HepG2 (cell line): ENCODE measurements around the gene SPTAN1. TPM values are rescaled to one million over a fixed set of nuclear protein-coding genes. Genes with fewer than 3 reads are reported as not detected.

Experiments used
- ATAC-seq: fragments of 200-7000 bp; cut with Tn5 transposase; 3 replicates; pipeline ENCODE4 v1.9.1; 2020; ENCODE audit warnings: mild to moderate bottlenecking, moderate library complexity
- BruUV-seq: library from RNA; stranded (reverse); fragments of 400-500 nt; replicated peaks from 2 replicates; lab custom pipeline; 2021; lab: Mats Ljungman, UMichigan
- CTCF ChIA-PET: fragments of 300-600 bp; formaldehyde crosslinking; extraction: SDS; loops from one replicate; lab custom pipeline; 2021; ENCODE audit warnings: low total read pairs, inconsistent platforms, low intra/inter-chr PET ratio; lab: Yijun Ruan, JAX
- POLR2A ChIA-PET: fragments of 350-600 bp; sonication (Branson Sonifier 250); formaldehyde crosslinking; loops from one replicate; lab custom pipeline; 2020; ENCODE audit warnings: antibody characterized with exemption, inconsistent platforms; lab: Yijun Ruan, JAX
- DNase-seq: peaks from one replicate; pipeline ENCODE4 v3.0.0-alpha.2; 2015; ENCODE audit warnings: low spot score
- FAIRE-seq: peaks from 3 replicates; lab custom pipeline; 2011; peaks lifted over from hg19 to GRCh38; lab: Jason Lieb, UNC
- H2AFZ ChIP-seq: one replicate; pipeline ENCODE4 v1.6.1; 2011; ENCODE audit warnings: low read length, inconsistent platforms
- H3K27ac ChIP-seq: fragments of 300-600 bp; 3 replicates; pipeline ENCODE4 v1.8.0; 2011; ENCODE audit warnings: mixed run types, mild to moderate bottlenecking, mixed read lengths, low read length, inconsistent platforms; ENCODE audit not compliant: insufficient read depth; ENCODE audit errors: extremely low read length
- H3K27me3 ChIP-seq, 2 experiments: fragments of 200-600 bp in 1 of 2; 2 replicates in 1 of 2; 3 replicates in 1 of 2; pipeline versions ENCODE4 v1.6.0 to v1.8.0; 2011; ENCODE audit warnings: low read length in 2 of 2, mild to moderate bottlenecking in 2 of 2, moderate library complexity in 2 of 2, inconsistent platforms in 1 of 2; ENCODE audit not compliant: insufficient read depth in 2 of 2, control insufficient read depth in 1 of 2
- H3K36me3 ChIP-seq, 2 experiments: fragments of 200-600 bp in 1 of 2; replicated peaks in 1 of 2; 2 replicates in 1 of 2; 3 replicates in 1 of 2; pipeline versions ENCODE4 v1.5.1 to v1.8.0; 2011; ENCODE audit warnings: low read length in 2 of 2, inconsistent platforms in 1 of 2; ENCODE audit not compliant: insufficient read depth in 2 of 2, control insufficient read depth in 1 of 2
- H3K4me1 ChIP-seq: 2 replicates; pipeline ENCODE4 v1.5.1; 2012; ENCODE audit warnings: low read length, inconsistent platforms; ENCODE audit not compliant: insufficient read depth
- H3K4me2 ChIP-seq: 2 replicates; pipeline ENCODE4 v1.6.0; 2011; ENCODE audit warnings: low read depth, low read length, inconsistent platforms
- H3K4me3 ChIP-seq, 3 experiments: fragments of 200-600 bp in 1 of 3; sonication (generic), shearing (Covaris generic) in 1 of 3; replicated peaks in 1 of 3; 2 replicates each; pipeline ENCODE4 v1.5.1; 2011 to 2016; ENCODE audit warnings: low read length in 3 of 3, inconsistent platforms in 2 of 3, low read depth in 2 of 3, mild to moderate bottlenecking in 2 of 3, control low read depth in 1 of 3, mixed read lengths in 1 of 3; ENCODE audit not compliant: insufficient read depth in 1 of 3
- H3K79me2 ChIP-seq: one replicate; pipeline ENCODE4 v1.6.1; 2011; ENCODE audit warnings: low read length, inconsistent platforms; ENCODE audit not compliant: insufficient read depth
- H3K9ac ChIP-seq: 2 replicates; pipeline ENCODE4 v1.6.0; 2011; ENCODE audit warnings: mild to moderate bottlenecking, low read depth, low read length, inconsistent platforms; ENCODE audit not compliant: insufficient read depth
- H3K9me3 ChIP-seq: 2 replicates; pipeline ENCODE4 v1.5.1; 2012; ENCODE audit warnings: mild to moderate bottlenecking, low read length
- H4K20me1 ChIP-seq: 2 replicates; pipeline ENCODE4 v1.6.0; 2011; ENCODE audit warnings: inconsistent platforms, mild to moderate bottlenecking, low read length, moderate library complexity; ENCODE audit not compliant: insufficient read depth
- BCLAF1 ChIP-seq: fragments of 450-650 bp; IDR thresholded peaks from 2 replicates; pipeline ENCODE4 v1.6.1; 2017; ENCODE audit warnings: mild to moderate bottlenecking
- BORCS8-MEF2B ChIP-seq: sonication (generic); formaldehyde crosslinking; IDR thresholded peaks from 2 replicates; pipeline ENCODE4 v1.8.0; 2022; ENCODE audit warnings: mild to moderate bottlenecking, missing genetic modification reagents
- DPF2 ChIP-seq: sonication (generic); formaldehyde crosslinking; IDR thresholded peaks from 2 replicates; pipeline ENCODE4 v1.4.0; 2020; ENCODE audit warnings: mild to moderate bottlenecking, low read depth, missing genetic modification reagents, borderline replicate concordance
- ELF4 ChIP-seq: sonication (generic); formaldehyde crosslinking; IDR thresholded peaks from 2 replicates; pipeline ENCODE4 v1.5.0; 2020; ENCODE audit warnings: missing genetic modification reagents, mild to moderate bottlenecking, moderate library complexity, borderline replicate concordance
- MYPOP ChIP-seq: sonication (generic); formaldehyde crosslinking; IDR thresholded peaks from 2 replicates; pipeline ENCODE4 v1.8.1; 2023; ENCODE audit warnings: mild to moderate bottlenecking, moderate library complexity, missing genetic modification reagents
- NFE2L2 ChIP-seq: fragments of 150-350 bp; IDR thresholded peaks from 2 replicates; pipeline ENCODE4 v1.6.1; 2014; ENCODE audit warnings: low read length
- PHB2 ChIP-seq: fragments of 450-650 bp; IDR thresholded peaks from 2 replicates; pipeline ENCODE4 v1.6.1; 2018; ENCODE audit not compliant: partially characterized antibody
- STAG1 ChIP-seq: sonication (generic); formaldehyde crosslinking; IDR thresholded peaks from 2 replicates; pipeline ENCODE4 v1.4.0; 2020; ENCODE audit warnings: missing genetic modification reagents
- THRA ChIP-seq: sonication (generic); formaldehyde crosslinking; IDR thresholded peaks from 2 replicates; pipeline ENCODE4 v1.4.0; 2020; ENCODE audit warnings: missing genetic modification reagents, borderline replicate concordance
- ZC3H4 ChIP-seq: sonication (generic); formaldehyde crosslinking; IDR thresholded peaks from 2 replicates; pipeline ENCODE4 v1.4.0; 2020; ENCODE audit warnings: missing genetic modification reagents, borderline replicate concordance
- ZFP41 ChIP-seq: sonication (generic); formaldehyde crosslinking; IDR thresholded peaks from 2 replicates; pipeline ENCODE4 v1.4.0; 2020; ENCODE audit warnings: mild to moderate bottlenecking, missing genetic modification reagents, borderline replicate concordance
- ZNF234 ChIP-seq: sonication (generic); formaldehyde crosslinking; conservative IDR thresholded peaks from 2 replicates; pipeline ENCODE4 v1.5.1; 2020; ENCODE audit warnings: mild to moderate bottlenecking, missing genetic modification reagents
- ZNF264 ChIP-seq: sonication (generic); formaldehyde crosslinking; IDR thresholded peaks from 2 replicates; pipeline ENCODE4 v1.4.0; 2020; ENCODE audit warnings: missing genetic modification reagents
- ZNF44 ChIP-seq: sonication (generic); formaldehyde crosslinking; IDR thresholded peaks from 2 replicates; pipeline ENCODE4 v1.5.1; 2020; ENCODE audit warnings: mild to moderate bottlenecking, missing genetic modification reagents
- ZNF629 ChIP-seq: sonication (generic); formaldehyde crosslinking; conservative IDR thresholded peaks from 2 replicates; pipeline ENCODE4 v1.5.0; 2020; ENCODE audit warnings: missing genetic modification reagents
- WGBS: methylation state at CpG from one replicate; pipeline ENCODE4 v1.1.6; 2017; ENCODE audit warnings: low lambda C conversion rate; 5-methylcytosine and 5-hydroxymethylcytosine counted together
- in situ Hi-C: cut with HindIII; loops from 2 replicates; pipeline ENCODE4 v1.10.0; 2017; ENCODE audit warnings: low pct_unique_long_range_greater_than_20kb; ENCODE audit not compliant: extremely low pct_ligation_motif_present
- intact Hi-C: fragments of 100-400 bp; cut with micrococcal nuclease; formaldehyde crosslinking; loops from one replicate; pipeline ENCODE4 v1.10.0; 2022; ENCODE audit not compliant: unreplicated experiment
- polyA plus RNA-seq, 8 experiments: library from polyadenylated mRNA; depleted of rRNA in 3 of 8; stranded (reverse) in 7 of 8; unstranded in 1 of 8; fragments of >200 nt; fragmentation: Illumina TruSeq in 4 of 8; extraction: Trizol in 4 of 8; gene quantifications; 2 replicates each; pipeline versions ENCODE4 v1.2.1 to v1.2.3, GENCODE V29; 2011 to 2016; ENCODE audit warnings: low read depth in 4 of 8, missing spikeins in 1 of 8, mixed read lengths in 1 of 8; ENCODE audit not compliant: insufficient read depth in 1 of 8
- total RNA-seq, 5 experiments: library from RNA; depleted of rRNA; stranded (reverse); fragments of >200 nt; fragmentation: Illumina TruSeq; extraction: Trizol; gene quantifications; 2 replicates each; pipeline ENCODE4 v1.2.3, GENCODE V29; 2016; ENCODE audit warnings: low read depth in 1 of 5

The SPTAN1 gene
- total and polyA plus RNA-seq, 2 of the 13 experiments (the other 11 are each of a cell fraction or from before 2014, with no cell fraction given): 106 to 111 TPM

- Histone ChIP-seq H3K4me2 (no peak overlapping the region), H4K20me1 (no peaks in the 10 kb centered on the region), H3K79me2 (no peaks in the 10 kb centered on the region), H3K4me3 (no peak overlapping the region), H3K27me3 (no peaks in the 10 kb centered on the region), H3K9ac (no peak overlapping the region), H3K9me3 (no peaks in the 10 kb centered on the region), H3K4me1 (peaks cover 11% of the 10 kb centered on the region), H3K27ac (no peak overlapping the region), H3K36me3 (peaks cover 32 to 58% of the 10 kb centered on the region in 2 experiments), H2AFZ (no peak overlapping the region)
- no TSS peak for BruUV-seq
- ATAC-seq (peak; percentile 16; the same call in 2 of the 3 replicates), DNase-seq (no peak), FAIRE-seq (no peak)
- CTCF ChIA-PET: no interaction called here
- 92% methylated on average over 12 of the region's 13 CpGs for WGBS
- in situ Hi-C loops (no loop called here), intact Hi-C loops (no loop called here)
- POLR2A ChIA-PET: no interaction called here
- TF ChIP-seq BCLAF1 (no peak), ZNF234 (CRISPR knock-in tag) (no peak), ZNF44 (CRISPR knock-in tag) (no peak), PHB2 (no peak), ELF4 (CRISPR knock-in tag) (no peak), ZFP41 (CRISPR knock-in tag) (no peak), ZNF629 (no peak), DPF2 (CRISPR knock-in tag) (no peak), THRA (CRISPR knock-in tag) (no peak), STAG1 (CRISPR knock-in tag) (no peak), BORCS8-MEF2B (no peak), MYPOP (CRISPR knock-in tag) (no peak), ZNF264 (no peak), NFE2L2 (no peak), ZC3H4 (no peak)
Measured at GRCh38 chr9:128627906-128628305, 75.5 kb downstream of the SPTAN1 start.
